PFSK-1 (cell line): ENCODE data around the gene ST3GAL6.

ENCODE experiments used
- POLR2AphosphoS5 ChIP-seq: IDR thresholded peaks from 2 replicates; pipeline ENCODE4 v1.6.1; 2012; ENCODE audit warnings: low read depth, mild to moderate bottlenecking, control low read depth, low read length, moderate library complexity
- REST ChIP-seq, 2 experiments: IDR thresholded peaks; 2 replicates each; pipeline versions ENCODE4 v1.6.1 to v1.8.0; 2011 to 2012; ENCODE audit warnings: low read depth in 2 of 2, low read length in 2 of 2, control low read depth in 1 of 2, inconsistent platforms in 1 of 2, mild to moderate bottlenecking in 1 of 2, moderate library complexity in 1 of 2; ENCODE audit not compliant: insufficient read depth in 1 of 2
- SIN3A ChIP-seq: IDR thresholded peaks from 2 replicates; pipeline ENCODE4 v1.6.1; 2012; ENCODE audit warnings: mild to moderate bottlenecking, low read length, moderate library complexity, borderline replicate concordance; ENCODE audit not compliant: insufficient read depth

GRCh38 chr3:98797905-98798304 is 34.8 kb downstream of the ST3GAL6 start:
- no peak for TF ChIP-seq SIN3A
- no peak for TF ChIP-seq REST (IDR thresholded peaks at IDR 0.05; ENCODE audit: insufficient read depth in 1 of 2, low read depth in 2 of 2, low read length in 2 of 2)
- no peak for TF ChIP-seq POLR2AphosphoS5
